CD14-positive monocyte (primary cell): ENCODE measurements around the gene POLR2L. TPM values are rescaled to one million over a fixed set of nuclear protein-coding genes. Genes with fewer than 3 reads are reported as not detected.

Experiments used
- DNase-seq, 3 donors: peaks; one replicate each; pipeline ENCODE4 v3.0.0-alpha.2; 2011 to 2022
- H2AFZ ChIP-seq: 2 replicates; pipeline ENCODE4 v1.6.0; 2012; ENCODE audit warnings: mild to moderate bottlenecking, low read depth, low read length, inconsistent platforms; ENCODE audit not compliant: insufficient read depth, poor library complexity, severe bottlenecking
- H3K27ac ChIP-seq, 2 donors: 1 replicate in 1 of 2; 2 replicates in 1 of 2; pipeline ENCODE4 v1.5.1; 2012 to 2013; ENCODE audit warnings: low read length in 2 of 2, control low read depth in 1 of 2, inconsistent platforms in 1 of 2, low read depth in 1 of 2, mild to moderate bottlenecking in 1 of 2
- H3K27me3 ChIP-seq, 2 donors: one replicate each; pipeline versions ENCODE4 v1.6.0 to v1.6.1; 2011 to 2013; ENCODE audit warnings: low read length in 2 of 2; ENCODE audit not compliant: control insufficient read depth in 2 of 2, insufficient read depth in 2 of 2
- H3K36me3 ChIP-seq, 2 donors: replicated peaks in 1 of 2; 1 replicate in 1 of 2; 2 replicates in 1 of 2; pipeline versions ENCODE4 v1.5.1 to v1.6.1; 2012 to 2013; ENCODE audit warnings: low read length in 2 of 2, control low read depth in 1 of 2, inconsistent platforms in 1 of 2, mild to moderate bottlenecking in 1 of 2; ENCODE audit not compliant: insufficient read depth in 2 of 2, control insufficient read depth in 1 of 2
- H3K4me1 ChIP-seq, 2 donors: 1 replicate in 1 of 2; 2 replicates in 1 of 2; pipeline versions ENCODE4 v1.5.1 to v1.6.1; 2012 to 2013; ENCODE audit warnings: low read length in 2 of 2, control low read depth in 1 of 2, inconsistent platforms in 1 of 2, mild to moderate bottlenecking in 1 of 2, moderate library complexity in 1 of 2; ENCODE audit not compliant: insufficient read depth in 2 of 2, control insufficient read depth in 1 of 2
- H3K4me2 ChIP-seq: replicated peaks from 2 replicates; pipeline ENCODE3; 2012; ENCODE audit warnings: low read length, moderate library complexity, mild to moderate bottlenecking; ENCODE audit not compliant: poor library complexity, severe bottlenecking; ENCODE audit errors: extremely low read depth
- H3K4me3 ChIP-seq, 3 experiments: fragments of 200-600 bp in 1 of 3; sonication (generic) in 1 of 3; replicated peaks in 1 of 3; 1 replicate in 2 of 3; 2 replicates in 1 of 3; pipeline ENCODE4 v1.5.1; 2011 to 2013; ENCODE audit warnings: low read length in 3 of 3, mild to moderate bottlenecking in 3 of 3, control low read depth in 2 of 3, low read depth in 2 of 3, inconsistent platforms in 1 of 3, moderate library complexity in 1 of 3
- H3K79me2 ChIP-seq: 2 replicates; pipeline ENCODE4 v1.6.0; 2012; ENCODE audit warnings: mild to moderate bottlenecking, control low read depth, inconsistent platforms, low read length, moderate library complexity; ENCODE audit not compliant: insufficient read depth
- H3K9ac ChIP-seq: 2 replicates; pipeline ENCODE4 v1.6.0; 2017; ENCODE audit warnings: low read length, mild to moderate bottlenecking; ENCODE audit not compliant: insufficient read depth, poor library complexity, severe bottlenecking
- H3K9me3 ChIP-seq, 2 donors: replicated peaks in 1 of 2; 1 replicate in 1 of 2; 2 replicates in 1 of 2; pipeline versions ENCODE4 v1.5.1 to v1.6.1; 2012 to 2013; ENCODE audit warnings: low read length in 2 of 2, control low read depth in 1 of 2; ENCODE audit not compliant: control insufficient read depth in 1 of 2, insufficient read depth in 1 of 2
- H4K20me1 ChIP-seq: 2 replicates; pipeline ENCODE4 v1.6.0; 2012; ENCODE audit warnings: mild to moderate bottlenecking, low read length, control low read depth, moderate library complexity; ENCODE audit not compliant: insufficient read depth
- H3K27ac Mint-ChIP-seq, 7 donors: one replicate each; pipeline ENCODE4 v1.8.0; 2020; ENCODE audit warnings: mild to moderate bottlenecking in 7 of 7, mixed read lengths in 7 of 7, moderate library complexity in 6 of 7, inconsistent platforms in 2 of 7
- H3K27me3 Mint-ChIP-seq, 3 donors: one replicate each; pipeline ENCODE4 v1.8.0; 2021 to 2022; ENCODE audit warnings: low read depth in 3 of 3, mild to moderate bottlenecking in 3 of 3, mixed read lengths in 3 of 3, moderate library complexity in 3 of 3, inconsistent platforms in 1 of 3
- H3K36me3 Mint-ChIP-seq, 2 donors: one replicate each; pipeline ENCODE4 v1.8.0; 2020; ENCODE audit warnings: mixed read lengths in 2 of 2, inconsistent platforms in 1 of 2, mild to moderate bottlenecking in 1 of 2
- H3K4me1 Mint-ChIP-seq: one replicate; pipeline ENCODE4 v1.8.0; 2020; ENCODE audit warnings: mild to moderate bottlenecking, mixed read lengths
- H3K4me3 Mint-ChIP-seq, 2 donors: one replicate each; pipeline ENCODE4 v1.8.0; 2020; ENCODE audit warnings: mild to moderate bottlenecking in 2 of 2, mixed read lengths in 2 of 2, moderate library complexity in 1 of 2
- H3K9me3 Mint-ChIP-seq, 7 donors: one replicate each; pipeline ENCODE4 v1.8.0; 2020 to 2022; ENCODE audit warnings: mixed read lengths in 7 of 7, mild to moderate bottlenecking in 6 of 7, moderate library complexity in 6 of 7, inconsistent platforms in 2 of 7
- CTCF ChIP-seq: fragments of 200-600 bp; IDR thresholded peaks from one replicate; pipeline ENCODE4 v1.8.0; 2022; ENCODE audit warnings: antibody characterized with exemption, mild to moderate bottlenecking
- WGBS: methylation state at CpG from one replicate; pipeline ENCODE4 v1.1.5; 2013; ENCODE audit warnings: missing lambda C conversion rate; ENCODE audit not compliant: insufficient coverage; 5-methylcytosine and 5-hydroxymethylcytosine counted together
- intact Hi-C, 2 donors: fragments of 100-400 bp; cut with micrococcal nuclease; formaldehyde crosslinking; loops; one replicate each; pipeline versions ENCODE4 v1.15.0 to v1.15.1; 2023
- polyA plus RNA-seq, 3 donors: library from polyadenylated mRNA; depleted of rRNA in 1 of 3; unstranded in 2 of 3; stranded (reverse) in 1 of 3; fragments of 300-500 nt in 2 of 3; fragments of >200 nt in 1 of 3; fragmentation: Illumina TruSeq in 2 of 3; gene quantifications; 1 replicate in 2 of 3; 2 replicates in 1 of 3; pipeline ENCODE4 v1.2.3, GENCODE V29; 2012 to 2021

The POLR2L gene
- polyA plus RNA-seq, 3 donors = 93.9 to 133 (median 110) TPM

- Mint-ChIP-seq H3K27me3 (peaks cover 24 to 28% (median 27%) of the 10 kb centered on the region in 3 donors), H3K27ac (no peak overlapping the region), H3K4me1 (peaks cover 54% of the 10 kb centered on the region), H3K4me3 (no peak overlapping the region), H3K36me3 (peaks cover 34 to 44% of the 10 kb centered on the region in 2 donors), H3K9me3 (peaks cover 0 to 7% (median 1%) of the 10 kb centered on the region in 7 donors)
- H2AFZ ChIP-seq = no peak overlapping the region
- peaks cover 66 to 78% of the 10 kb centered on the region in 2 donors for H3K4me1 ChIP-seq
- H3K4me2 ChIP-seq = no peak overlapping the region
- peaks cover 21 to 32% of the 10 kb centered on the region in 2 donors for H3K36me3 ChIP-seq
- intact Hi-C loops = no loop called here
- H3K79me2 ChIP-seq = peaks cover 50% of the 10 kb centered on the region
- no peaks in the 10 kb centered on the region for H3K9me3 ChIP-seq
- H3K4me3 ChIP-seq = no peak overlapping the region
- no peak for TF ChIP-seq CTCF
- peaks cover 0 to 24% of the 10 kb centered on the region in 2 donors for H3K27me3 ChIP-seq
- H4K20me1 ChIP-seq = peaks cover 60% of the 10 kb centered on the region
- no peak overlapping the region for H3K9ac ChIP-seq
- 96% methylated on average over 53 of the region's 59 CpGs for WGBS
- H3K27ac ChIP-seq = no peak overlapping the region
- no peak for DNase-seq
Measured at GRCh38 chr11:824292-824880, 17.9 kb downstream of the POLR2L start.

- H3K4me1 ChIP-seq = peaks cover 64 to 76% of the 10 kb centered on the region in 2 donors
- Mint-ChIP-seq H3K4me1 (peaks cover 48% of the 10 kb centered on the region), H3K9me3 (peaks cover 0 to 4% (median 1%) of the 10 kb centered on the region in 7 donors), H3K4me3 (no peak overlapping the region), H3K27ac (no peak overlapping the region), H3K27me3 (peaks cover 17 to 22% (median 20%) of the 10 kb centered on the region in 3 donors), H3K36me3 (peaks cover 34 to 44% of the 10 kb centered on the region in 2 donors)
- intact Hi-C loops = no loop called here
- H3K9ac ChIP-seq = no peak overlapping the region
- H3K27me3 ChIP-seq = peaks cover 0 to 17% of the 10 kb centered on the region in 2 donors
- peaks cover 60% of the 10 kb centered on the region for H4K20me1 ChIP-seq
- H3K9me3 ChIP-seq = no peaks in the 10 kb centered on the region
- H3K27ac ChIP-seq = no peak overlapping the region
- no peak overlapping the region for H3K4me2 ChIP-seq
- TF ChIP-seq CTCF = no peak
- no peak for DNase-seq
- WGBS = 95% methylated on average over 33 of the region's 53 CpGs
- H3K36me3 ChIP-seq = peaks cover 21 to 32% of the 10 kb centered on the region in 2 donors
- H3K4me3 ChIP-seq = no peak overlapping the region
- peaks cover 53% of the 10 kb centered on the region for H3K79me2 ChIP-seq
- no peak overlapping the region for H2AFZ ChIP-seq
Measured at GRCh38 chr11:823441-824291, 18.7 kb downstream of the POLR2L start.
